Naive thymus-derived CD8-positive, alpha-beta T cell (primary cell): Measurements from ENCODE around the gene ADIPOQ. TPM values are rescaled to one million over a fixed set of nuclear protein-coding genes. Genes with fewer than 3 reads are reported as not detected.
A peak's percentile ranks its signal among the peaks of the same experiment; 100 is the strongest.
"Not testable (repeated sequence)": the region's sequence is repeated elsewhere in the genome, so short reads cannot be mapped to it uniquely, and the experiment has no call there.

ENCODE experiments used
- ATAC-seq, 2 donors: fragments of 150-1000 bp; cut with Tn5 transposase in 1 of 2; sonication (Bioruptor Pico), chemical (Tn5 transposase) in 1 of 2; 1 replicate in 1 of 2; 2 replicates in 1 of 2; pipeline ENCODE4 v1.10.0; 2021; ENCODE audit warnings: mild to moderate bottlenecking in 2 of 2, moderate library complexity in 2 of 2
- POLR2A ChIA-PET: fragments of 350-600 bp; sonication (Branson Sonifier 250); formaldehyde crosslinking; loops from one replicate; lab custom pipeline; 2021; ENCODE audit warnings: antibody characterized with exemption; lab: Charles Lee
- DNase-seq, 10 donors: peaks; one replicate each; pipeline versions ENCODE4 v3.0.0 to v3.0.0-alpha.2; 2020 to 2022
- H3K27ac Mint-ChIP-seq, 10 donors: one replicate each; pipeline ENCODE4 v1.8.0; 2020 to 2022; ENCODE audit warnings: mild to moderate bottlenecking in 10 of 10, mixed read lengths in 10 of 10, moderate library complexity in 4 of 10, inconsistent platforms in 1 of 10
- H3K27me3 Mint-ChIP-seq, 5 donors: one replicate each; pipeline ENCODE4 v1.8.0; 2021 to 2022; ENCODE audit warnings: mixed read lengths in 5 of 5
- H3K36me3 Mint-ChIP-seq, 3 donors: one replicate each; pipeline ENCODE4 v1.8.0; 2020 to 2022; ENCODE audit warnings: mixed read lengths in 3 of 3, mild to moderate bottlenecking in 2 of 3, inconsistent platforms in 1 of 3
- H3K4me1 Mint-ChIP-seq, 4 donors: one replicate each; pipeline ENCODE4 v1.8.0; 2021 to 2022; ENCODE audit warnings: mixed read lengths in 4 of 4
- H3K4me3 Mint-ChIP-seq, 10 donors: one replicate each; pipeline ENCODE4 v1.8.0; 2020 to 2022; ENCODE audit warnings: mild to moderate bottlenecking in 10 of 10, mixed read lengths in 10 of 10, moderate library complexity in 6 of 10, inconsistent platforms in 1 of 10
- H3K9me3 Mint-ChIP-seq, 9 donors: one replicate each; pipeline ENCODE4 v1.8.0; 2020 to 2022; ENCODE audit warnings: mixed read lengths in 9 of 9, mild to moderate bottlenecking in 3 of 9, inconsistent platforms in 1 of 9, moderate library complexity in 1 of 9
- polyA plus RNA-seq, 3 donors: library from polyadenylated mRNA; unstranded; fragments of 300-500 nt; fragmentation: Illumina TruSeq; gene quantifications; one replicate each; pipeline ENCODE4 v1.2.3, GENCODE V29; 2021
- total RNA-seq, 8 experiments: library from RNA in 2 of 8; stranded (reverse) in 2 of 8; gene quantifications; one replicate each; pipeline ENCODE4 v1.2.3 and lab custom pipeline; 2021 to 2026

Gene ADIPOQ
- total and polyA plus RNA-seq, 5 experiments from 2014 or later, result not detected

DNA sequence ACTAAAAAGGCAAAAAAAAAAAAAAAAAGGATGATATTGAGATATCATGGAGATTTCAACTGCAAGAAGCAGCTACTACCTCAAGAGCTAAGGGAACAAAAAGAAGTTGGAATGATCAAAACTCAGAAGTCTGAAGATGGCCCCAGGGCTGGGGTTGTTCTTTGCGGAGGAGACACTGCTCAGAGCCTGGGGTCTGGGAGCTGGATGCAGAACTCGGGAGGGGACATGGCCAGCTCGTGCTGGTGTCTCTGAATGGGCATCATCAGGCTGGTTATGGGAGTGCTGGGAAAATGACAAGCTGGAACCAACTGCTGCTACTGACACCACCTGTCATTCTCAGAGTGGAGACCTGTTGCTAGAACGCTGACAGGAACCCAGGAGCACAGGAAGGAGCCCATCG, 14.2 kb upstream of the ADIPOQ start:
- Mint-ChIP-seq H3K27ac (peak overlapping the region in 3 of 10 donors; percentile 16 to 71 (median 67)), H3K9me3 (no peaks in the 10 kb centered on the region), H3K4me3 (peak overlapping the region in 8 of 10 donors; percentile 22 to 81 (median 55)), H3K4me1 (peaks cover 8 to 26% (median 21%) of the 10 kb centered on the region in 4 donors), H3K36me3 (no peaks in the 10 kb centered on the region), H3K27me3 (peaks cover 36 to 79% (median 57%) of the 10 kb centered on the region in 5 donors)
- DNase-seq (no peak), ATAC-seq (no peak)
- POLR2A ChIA-PET, result interaction anchor here (0.5 to 2.8 kb wide), 7 partner anchors 15 to 1322 kb away, joined by 3 to 38 read pairs (median 3); partner anchors contain the start of gene EIF4A2

DNA sequence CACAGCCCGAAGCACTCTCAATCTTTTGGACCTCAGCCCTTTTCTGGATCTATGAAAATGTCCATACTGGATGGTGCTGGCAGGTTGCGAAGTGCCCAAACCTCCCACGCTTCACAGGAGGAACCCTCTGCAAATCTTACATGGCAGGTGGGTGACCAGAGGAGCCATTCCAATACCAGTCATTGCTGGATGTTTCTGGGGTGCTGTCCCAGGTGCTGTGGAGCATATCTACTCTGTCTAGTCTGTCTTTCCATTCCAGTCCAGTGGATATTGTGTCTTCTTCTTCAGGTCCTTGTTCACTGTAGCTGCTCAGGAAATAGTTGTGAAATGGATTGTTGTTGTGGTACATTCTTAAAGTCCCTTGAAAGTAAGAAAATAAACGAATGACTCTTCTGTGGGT, 10.7 kb upstream of the ADIPOQ start:
- POLR2A ChIA-PET, result no interaction called here
- DNase-seq (no peak), ATAC-seq (no peak)
- no peaks in the 10 kb centered on the region for H3K9me3 Mint-ChIP-seq
- H3K27me3 Mint-ChIP-seq, result peaks cover 22 to 53% (median 39%) of the 10 kb centered on the region in 5 donors
- no peak overlapping the region for H3K4me3 Mint-ChIP-seq
- H3K27ac Mint-ChIP-seq, result no peak overlapping the region
- H3K4me1 Mint-ChIP-seq, result peaks cover 3 to 10% (median 7%) of the 10 kb centered on the region in 4 donors
- H3K36me3 Mint-ChIP-seq, result no peaks in the 10 kb centered on the region

DNA sequence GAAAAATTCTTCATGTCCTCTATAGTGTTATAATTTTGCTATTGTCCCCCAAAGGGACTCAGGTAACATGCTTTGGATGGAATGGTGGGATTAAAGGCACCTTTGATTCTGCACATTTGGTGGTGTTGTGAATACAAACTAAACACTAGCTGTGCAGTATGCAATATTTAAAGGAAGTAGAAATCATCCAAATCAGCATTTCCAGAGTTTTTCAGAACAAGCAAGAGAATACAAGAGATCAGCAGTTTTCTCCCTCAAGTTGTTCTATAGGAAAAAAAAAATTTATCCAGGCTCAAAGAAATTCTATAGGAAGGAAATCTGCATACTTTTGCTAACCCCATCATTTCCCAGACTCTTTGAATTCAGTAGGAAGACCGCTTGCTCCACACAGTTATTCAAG, 10.2 kb upstream of the ADIPOQ start:
- no peak overlapping the region for H3K27ac Mint-ChIP-seq
- peaks cover 22 to 51% (median 39%) of the 10 kb centered on the region in 5 donors for H3K27me3 Mint-ChIP-seq
- H3K9me3 Mint-ChIP-seq, result no peaks in the 10 kb centered on the region
- H3K4me1 Mint-ChIP-seq, result peaks cover 3 to 8% (median 7%) of the 10 kb centered on the region in 4 donors
- POLR2A ChIA-PET, result no interaction called here
- ATAC-seq, result no peak
- DNase-seq, result no peak
- H3K36me3 Mint-ChIP-seq, result no peaks in the 10 kb centered on the region
- H3K4me3 Mint-ChIP-seq, result no peak overlapping the region

DNA sequence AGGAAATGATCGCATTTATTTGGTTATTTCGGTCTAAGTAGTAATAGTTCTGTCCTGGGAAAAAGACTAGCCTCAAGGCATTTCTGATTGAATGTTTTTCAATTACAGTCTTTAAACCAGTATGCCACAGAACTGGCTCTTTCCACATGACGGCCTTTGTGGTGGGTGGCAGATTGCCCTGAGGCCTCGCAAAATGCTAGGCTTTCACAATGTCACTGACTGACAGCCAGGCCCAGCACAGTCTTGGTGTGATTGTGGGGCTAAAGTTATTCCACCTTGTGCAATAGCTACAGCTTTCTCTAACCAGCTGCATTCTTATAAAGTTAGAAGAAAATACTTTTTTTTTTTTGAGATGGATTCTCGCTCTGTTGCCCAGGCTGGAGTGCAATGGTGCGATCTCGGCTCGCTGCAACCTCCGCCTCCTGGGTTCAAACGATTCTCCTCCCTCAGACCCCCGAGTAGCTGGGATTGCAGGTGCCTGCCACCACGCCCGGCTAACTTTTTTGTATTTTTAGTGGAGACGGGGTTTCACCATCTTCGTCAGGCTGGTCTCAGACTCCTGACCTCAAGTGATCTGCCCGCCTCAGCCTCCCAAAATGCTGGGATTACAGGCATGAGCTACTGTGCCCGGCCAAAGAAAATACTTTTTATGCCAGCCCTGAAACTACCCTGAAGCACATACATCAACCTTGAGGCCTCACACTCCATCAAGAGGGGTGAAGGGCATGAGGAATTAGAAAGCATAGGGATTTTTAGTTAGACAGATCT, 2.5 kb upstream of the ADIPOQ start:
- Mint-ChIP-seq H3K9me3 (no peaks in the 10 kb centered on the region), H3K4me3 (no peak overlapping the region), H3K36me3 (no peaks in the 10 kb centered on the region), H3K27me3 (peaks cover 2 to 11% (median 4%) of the 10 kb centered on the region in 5 donors), H3K27ac (no peak overlapping the region), H3K4me1 (no peaks in the 10 kb centered on the region)
- ATAC-seq (no peak), DNase-seq (no peak)
- POLR2A ChIA-PET, result interaction anchor here (0.7 to 0.8 kb wide), 2 partner anchors 32 to 91 kb away, joined by 3 to 4 read pairs; no protein-coding TSS in a partner anchor

DNA sequence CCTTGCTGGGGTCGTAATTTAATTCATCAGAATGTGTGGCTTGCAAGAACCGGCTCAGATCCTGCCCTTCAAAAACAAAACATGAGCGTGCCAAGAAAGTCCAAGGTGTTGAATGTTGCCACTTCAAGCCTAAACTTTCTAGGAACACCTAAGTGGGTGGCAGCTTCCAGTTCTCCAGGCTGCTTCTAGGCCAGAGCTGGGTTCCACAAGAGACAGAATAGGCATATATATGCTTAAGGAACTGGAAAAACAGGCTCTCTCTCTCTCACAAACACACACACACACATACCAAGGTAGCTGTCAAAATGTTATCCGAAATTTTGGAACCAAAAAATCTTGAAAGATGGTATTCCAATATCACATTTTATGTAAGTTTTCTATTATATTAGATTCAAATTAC, 890 bp upstream of the ADIPOQ start:
- Mint-ChIP-seq H3K27me3 (peaks cover 2 to 11% (median 5%) of the 10 kb centered on the region in 5 donors), H3K4me3 (no peak overlapping the region), H3K9me3 (no peaks in the 10 kb centered on the region), H3K27ac (no peak overlapping the region), H3K36me3 (no peaks in the 10 kb centered on the region), H3K4me1 (no peaks in the 10 kb centered on the region)
- POLR2A ChIA-PET, result no interaction called here
- DNase-seq, result no peak
- no peak for ATAC-seq

DNA sequence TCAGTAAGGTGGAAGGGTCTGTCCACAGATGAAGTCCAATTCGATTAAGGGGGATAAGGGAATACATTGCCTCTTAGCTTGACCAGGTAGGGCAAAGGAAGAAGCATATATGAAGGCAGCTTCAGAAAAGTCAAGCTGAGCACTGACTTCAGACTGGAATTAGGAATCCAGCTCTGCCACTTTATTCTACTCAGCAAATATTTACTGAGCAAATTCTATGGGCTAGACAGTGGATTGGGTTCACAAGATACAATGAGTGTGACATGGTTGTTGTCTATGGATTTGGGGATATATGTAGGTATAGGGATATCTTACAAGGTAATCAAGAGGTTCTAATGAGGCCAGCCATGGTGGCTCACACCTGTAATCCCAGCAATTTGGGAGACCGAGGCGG, 526 bp downstream of the ADIPOQ start:
- Mint-ChIP-seq H3K4me3 (no peak overlapping the region), H3K27ac (no peak overlapping the region), H3K27me3 (peaks cover 2 to 11% (median 6%) of the 10 kb centered on the region in 5 donors), H3K9me3 (no peaks in the 10 kb centered on the region), H3K4me1 (no peaks in the 10 kb centered on the region), H3K36me3 (no peaks in the 10 kb centered on the region)
- DNase-seq (no peak), ATAC-seq (no peak)
- POLR2A ChIA-PET, result no interaction called here

DNA sequence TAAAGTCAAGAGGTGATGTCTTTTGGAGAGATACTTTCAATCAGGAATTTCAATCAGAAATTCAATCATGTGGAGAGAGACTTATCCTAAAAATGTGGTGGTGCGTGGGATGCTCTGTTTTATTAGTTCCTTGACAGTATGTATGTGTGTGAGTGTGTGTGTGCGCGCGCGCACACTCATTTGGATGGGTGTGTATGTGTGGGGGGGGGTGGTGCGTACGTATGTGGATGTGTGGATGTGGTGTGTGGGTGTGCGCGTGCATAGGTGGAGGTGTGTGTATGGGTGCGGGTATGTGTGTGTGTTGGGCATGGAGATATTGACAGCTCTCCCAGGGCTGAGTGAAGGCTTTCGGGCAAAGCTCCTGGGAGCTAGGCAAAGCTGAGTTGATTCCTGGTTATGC, 2.4 kb downstream of the ADIPOQ start:
- ATAC-seq (no peak), DNase-seq (no peak)
- POLR2A ChIA-PET, result no interaction called here
- Mint-ChIP-seq H3K4me3 (no peak overlapping the region), H3K27me3 (peaks cover 0 to 11% (median 6%) of the 10 kb centered on the region in 5 donors), H3K9me3 (no peaks in the 10 kb centered on the region), H3K36me3 (no peaks in the 10 kb centered on the region), H3K4me1 (peaks cover 5 to 8% (median 7%) of the 10 kb centered on the region in 4 donors), H3K27ac (no peak overlapping the region)

DNA sequence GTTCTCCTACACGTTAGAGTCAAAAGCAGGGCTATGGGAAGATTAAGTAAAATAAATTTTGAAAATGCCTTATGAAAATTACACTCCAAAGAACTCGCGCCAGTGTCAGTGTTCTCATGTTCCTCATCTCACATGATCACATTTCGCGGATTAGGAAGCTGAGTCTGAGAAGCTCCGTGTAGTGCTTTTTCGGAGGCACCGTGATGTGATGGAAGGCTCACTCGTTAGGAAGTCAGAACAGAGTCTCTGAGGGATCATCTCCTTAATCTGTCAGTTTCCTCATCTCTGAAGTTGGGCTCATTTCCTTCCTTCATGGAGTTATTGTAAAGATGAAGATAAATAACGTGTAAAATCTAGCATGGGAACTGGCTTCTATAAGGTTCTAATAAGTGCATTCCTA, 3.2 kb downstream of the ADIPOQ start:
- peaks cover 0 to 11% (median 6%) of the 10 kb centered on the region in 5 donors for H3K27me3 Mint-ChIP-seq
- POLR2A ChIA-PET, result no interaction called here
- H3K27ac Mint-ChIP-seq, result no peak overlapping the region
- DNase-seq, result no peak
- no peak overlapping the region for H3K4me3 Mint-ChIP-seq
- H3K36me3 Mint-ChIP-seq, result no peaks in the 10 kb centered on the region
- H3K4me1 Mint-ChIP-seq, result peaks cover 5 to 10% (median 7%) of the 10 kb centered on the region in 4 donors
- H3K9me3 Mint-ChIP-seq, result no peaks in the 10 kb centered on the region
- no peak for ATAC-seq

DNA sequence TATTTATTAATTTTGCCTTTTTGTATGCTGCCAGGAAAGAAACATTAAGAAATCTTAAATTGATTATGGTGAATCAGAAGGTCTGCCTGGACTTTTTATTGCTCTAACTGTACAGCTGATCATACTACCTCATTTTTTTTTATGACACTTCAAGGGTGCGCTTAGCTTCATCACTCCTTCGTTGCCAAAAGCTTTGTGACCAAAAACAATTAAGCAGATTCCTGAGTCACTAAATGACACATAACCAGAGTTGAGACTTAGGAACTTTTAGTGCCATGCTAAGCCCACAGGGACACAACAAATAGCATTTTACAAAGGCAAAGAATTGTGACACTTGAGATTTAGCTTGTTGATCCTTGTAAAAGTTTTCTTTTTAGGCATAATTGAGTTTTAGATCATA, 4.9 kb downstream of the ADIPOQ start:
- Mint-ChIP-seq H3K4me3 (no peak overlapping the region), H3K27ac (no peak overlapping the region), H3K4me1 (peaks cover 11 to 20% (median 16%) of the 10 kb centered on the region in 4 donors), H3K9me3 (no peaks in the 10 kb centered on the region), H3K36me3 (no peaks in the 10 kb centered on the region), H3K27me3 (peaks cover 0 to 9% (median 6%) of the 10 kb centered on the region in 5 donors)
- POLR2A ChIA-PET, result no interaction called here
- ATAC-seq (no peak), DNase-seq (no peak)

DNA sequence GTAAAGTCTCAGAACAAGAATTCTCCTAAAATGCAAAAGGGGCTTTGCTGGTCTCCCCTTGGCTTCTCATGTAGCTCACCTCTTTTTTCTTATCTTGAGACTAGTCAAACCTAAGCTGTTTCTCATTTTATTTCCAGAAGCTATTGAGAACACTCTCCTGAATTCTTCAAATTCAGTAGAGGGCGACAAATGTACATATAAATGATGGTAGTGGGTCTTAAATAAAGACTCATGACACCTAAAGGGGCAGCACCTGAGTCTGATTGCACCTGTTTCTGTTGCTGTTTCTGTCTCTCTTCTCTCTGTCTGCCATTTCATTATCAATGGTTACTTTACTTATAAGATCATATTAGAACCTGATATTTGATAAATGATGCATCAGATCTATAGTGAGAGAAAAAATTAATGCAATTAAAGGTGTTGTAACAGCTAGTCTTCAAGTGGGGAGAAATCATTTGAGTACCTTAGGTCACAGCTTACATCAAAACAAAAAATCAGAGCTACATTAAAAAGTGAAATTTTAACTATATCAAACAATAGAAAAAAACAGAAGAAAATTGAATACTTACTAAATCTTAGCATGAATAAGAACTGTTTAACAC, 7.0 kb downstream of the ADIPOQ start:
- Mint-ChIP-seq H3K4me1 (peaks cover 12 to 29% (median 19%) of the 10 kb centered on the region in 4 donors), H3K27me3 (peaks cover 0 to 6% (median 5%) of the 10 kb centered on the region in 5 donors), H3K4me3 (peak overlapping the region in 1 of 10 donors; percentile 41), H3K36me3 (no peaks in the 10 kb centered on the region), H3K9me3 (no peaks in the 10 kb centered on the region), H3K27ac (peak overlapping the region in 6 of 10 donors; percentile 51 to 84 (median 71))
- DNase-seq (peak in 5 of 10 donors; percentile 13 to 77 (median 60)), ATAC-seq (peak; percentile 99 to 100)
- POLR2A ChIA-PET, result interaction anchor here (0.6 to 5.5 kb wide), 10 partner anchors 13 to 315 kb away, joined by 3 to 58 read pairs (median 4); partner anchors contain the start of gene ST6GAL1

DNA sequence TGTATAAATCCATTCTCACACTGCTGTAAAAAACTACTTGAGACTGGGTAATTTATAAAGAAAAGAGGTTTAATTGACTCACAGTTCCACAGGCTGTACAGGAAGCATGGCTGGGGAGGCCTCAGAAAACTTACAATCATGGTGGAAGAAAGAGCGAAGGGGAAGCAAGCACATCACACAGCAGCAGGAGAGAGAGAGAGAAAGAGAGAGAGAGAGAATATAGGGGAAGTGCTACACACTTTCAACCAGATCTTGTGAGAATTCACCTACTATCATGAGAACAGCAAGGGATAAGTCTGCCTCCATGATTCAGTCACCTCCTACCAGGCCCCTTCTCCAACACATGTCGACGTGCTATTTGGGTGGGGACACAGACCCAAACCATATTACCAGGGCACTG, 9.3 kb downstream of the ADIPOQ start:
- H3K36me3 Mint-ChIP-seq, H3K4me3 Mint-ChIP-seq, DNase-seq, H3K27me3 Mint-ChIP-seq, ATAC-seq, H3K9me3 Mint-ChIP-seq: not testable (repeated sequence)
- peaks cover 12 to 29% (median 19%) of the 10 kb centered on the region in 4 donors for H3K4me1 Mint-ChIP-seq
- POLR2A ChIA-PET, result interaction anchor here (1.2 to 5.5 kb wide), 2 partner anchors 57 to 80 kb away, joined by 5 to 58 read pairs; partner anchors contain the start of gene ST6GAL1
- H3K27ac Mint-ChIP-seq, result peak overlapping the region in 7 of 10 donors; percentile 36 to 79 (median 49)

DNA sequence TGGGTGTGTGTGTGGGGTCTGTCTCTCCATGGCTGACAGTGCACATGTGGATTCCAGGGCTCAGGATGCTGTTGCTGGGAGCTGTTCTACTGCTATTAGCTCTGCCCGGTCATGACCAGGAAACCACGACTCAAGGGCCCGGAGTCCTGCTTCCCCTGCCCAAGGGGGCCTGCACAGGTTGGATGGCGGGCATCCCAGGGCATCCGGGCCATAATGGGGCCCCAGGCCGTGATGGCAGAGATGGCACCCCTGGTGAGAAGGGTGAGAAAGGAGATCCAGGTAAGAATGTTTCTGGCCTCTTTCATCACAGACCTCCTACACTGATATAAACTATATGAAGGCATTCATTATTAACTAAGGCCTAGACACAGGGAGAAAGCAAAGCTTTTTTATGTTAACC, 10.5 kb downstream of the ADIPOQ start:
- ATAC-seq (no peak), DNase-seq (no peak)
- Mint-ChIP-seq H3K4me1 (peaks cover 15 to 29% (median 23%) of the 10 kb centered on the region in 4 donors), H3K4me3 (no peak overlapping the region), H3K9me3 (peaks cover 0 to 2% (median 0%) of the 10 kb centered on the region in 9 donors), H3K36me3 (no peaks in the 10 kb centered on the region), H3K27me3 (no peaks in the 10 kb centered on the region), H3K27ac (no peak overlapping the region)
- POLR2A ChIA-PET, result interaction anchor here (0.6 to 5.5 kb wide), 4 partner anchors 56 to 175 kb away, joined by 3 to 58 read pairs (median 4); partner anchors contain the start of gene ST6GAL1
